ENCODE results near the gene FBXO38. TPM values are rescaled to one million over a fixed set of nuclear protein-coding genes. Genes with fewer than 3 reads are reported as not detected.

The FBXO38 gene
- total and polyA plus RNA-seq, 2 of the 13 experiments (the other 11 are each of a cell fraction or from before 2014, with no cell fraction given), result 24.8 to 35.9 TPM

- TF ChIP-seq THRA (CRISPR knock-in tag; IDR thresholded peaks at IDR 0.05; ENCODE audit: borderline replicate concordance) (no peak; the same call in 1 of the 2 replicates), EED (CRISPR knock-in tag; IDR thresholded peaks at IDR 0.05) (0 out of 2 replicates have a peak, but pooled peaks have one; percentile 56), GTF3A (CRISPR knock-in tag; conservative IDR thresholded peaks at IDR 0.05) (no peak), JDP2 (CRISPR knock-in tag; IDR thresholded peaks at IDR 0.05; ENCODE audit: borderline replicate concordance) (no peak; the same call in 1 of the 2 replicates), NFIB (CRISPR knock-in tag; IDR thresholded peaks at IDR 0.05; ENCODE audit: borderline replicate concordance) (no peak), ZNF24 (IDR thresholded peaks at IDR 0.05) (no peak), NAIF1 (CRISPR knock-in tag; IDR thresholded peaks at IDR 0.05; ENCODE audit: borderline replicate concordance) (peak; percentile 85; the same call in 1 of the 2 replicates), HOXA7 (CRISPR knock-in tag; IDR thresholded peaks at IDR 0.05) (no peak), SMYD3 (CRISPR knock-in tag; IDR thresholded peaks at IDR 0.05) (peak; percentile 90), CREBL2 (CRISPR knock-in tag; IDR thresholded peaks at IDR 0.05; ENCODE audit: borderline replicate concordance) (no peak), MAX (IDR thresholded peaks at IDR 0.05) (peak; percentile 84), KLF12 (CRISPR knock-in tag; IDR thresholded peaks at IDR 0.05; ENCODE audit: borderline replicate concordance) (no peak), TP53 (CRISPR knock-in tag; conservative IDR thresholded peaks at IDR 0.05) (no peak), TCF7 (IDR thresholded peaks at IDR 0.05; ENCODE audit: low read depth) (no peak), ISX (CRISPR knock-in tag; conservative IDR thresholded peaks at IDR 0.05) (no peak), ZNF616 (CRISPR knock-in tag; IDR thresholded peaks at IDR 0.05; ENCODE audit: low read depth) (0 out of 2 replicates have a peak, but pooled peaks have one; percentile 53), ZBTB10 (CRISPR knock-in tag; IDR thresholded peaks at IDR 0.05; ENCODE audit: borderline replicate concordance) (no peak), SNRNP70 (IDR thresholded peaks at IDR 0.05; ENCODE audit: low read depth, low read length) (no peak), ARID5B (CRISPR knock-in tag; IDR thresholded peaks at IDR 0.05) (peak; percentile 56; the same call in 1 of the 2 replicates), SNAPC2 (CRISPR knock-in tag; IDR thresholded peaks at IDR 0.05) (peak; percentile 42; the same call in 1 of the 2 replicates), RFX1 (IDR thresholded peaks at IDR 0.05) (no peak), ATM (IDR thresholded peaks at IDR 0.05; ENCODE audit: borderline replicate concordance) (no peak)
These were observed at the start of gene FBXO38 (continued) for GRCh38 chr5:148383564-148384379.

Measured in HepG2 (cell line).